Spinal cord (tissue), 10 donors: ENCODE measurements around the gene TDG. TPM values are rescaled to one million over a fixed set of nuclear protein-coding genes. Genes with fewer than 3 reads are reported as not detected.
"Not testable (repeated sequence)": the region's sequence is repeated elsewhere in the genome, so short reads cannot be mapped to it uniquely, and the experiment has no call there.

Source experiments
- DNase-seq, 6 donors: peaks; one replicate each; pipeline versions ENCODE4 v3.0.0 to v3.0.0-alpha.2; 2013 to 2015; ENCODE audit warnings: low spot score in 6 of 6, low read depth in 4 of 6
- H3K27ac ChIP-seq: one replicate; pipeline ENCODE4 v1.5.1; 2013; ENCODE audit warnings: low read depth, low read length, control low read depth
- H3K27me3 ChIP-seq: one replicate; pipeline ENCODE4 v1.6.1; 2013; ENCODE audit warnings: low read length; ENCODE audit not compliant: control insufficient read depth, insufficient read depth
- H3K36me3 ChIP-seq: one replicate; pipeline ENCODE4 v1.6.1; 2013; ENCODE audit warnings: low read length; ENCODE audit not compliant: control insufficient read depth, insufficient read depth
- H3K4me1 ChIP-seq: one replicate; pipeline ENCODE4 v1.6.1; 2013; ENCODE audit warnings: low read length; ENCODE audit not compliant: control insufficient read depth, insufficient read depth
- H3K4me3 ChIP-seq: one replicate; pipeline ENCODE4 v1.5.1; 2013; ENCODE audit warnings: low read depth, low read length, control low read depth
- H3K9me3 ChIP-seq: one replicate; pipeline ENCODE4 v1.6.1; 2013; ENCODE audit warnings: low read length; ENCODE audit not compliant: control insufficient read depth, insufficient read depth
- WGBS: methylation state at CpG from one replicate; pipeline ENCODE4 v1.1.5; 2013; ENCODE audit warnings: missing lambda C conversion rate; ENCODE audit not compliant: insufficient coverage; 5-methylcytosine and 5-hydroxymethylcytosine counted together
- polyA plus RNA-seq, 2 donors: library from polyadenylated mRNA; unstranded; fragments of 120-200 nt; gene quantifications; one replicate each; pipeline ENCODE4 v1.2.1, GENCODE V29; 2013; ENCODE audit not compliant: insufficient read length in 2 of 2
- total RNA-seq, 2 donors: library from RNA; depleted of rRNA in 1 of 2; stranded (reverse); fragments of 120-200 nt in 1 of 2; fragments of >200 nt in 1 of 2; gene quantifications; one replicate each; pipeline versions ENCODE4 v1.2.3 to v1.2.4, GENCODE V29; 2013 to 2014
- donor health status: healthy.

TDG gene
- total and polyA plus RNA-seq, 4 donors: 29.5 to 34.4 (median 30.1) TPM

GRCh38 chr12:104030596-104030995, 64.9 kb downstream of the TDG start:
- no CpG with 5 or more reads among the region's 27 CpGs for WGBS

GRCh38 chr12:104036143-104036542, 70.5 kb downstream of the TDG start:
- H3K36me3 ChIP-seq, DNase-seq, H3K4me1 ChIP-seq, H3K9me3 ChIP-seq, H3K27me3 ChIP-seq, H3K4me3 ChIP-seq, H3K27ac ChIP-seq: not testable (repeated sequence)
- no CpG with 5 or more reads among the region's 2 CpGs for WGBS

More at GRCh38 chr12:104030596-104030995, 64.9 kb downstream of the TDG start:
- H3K4me3 ChIP-seq, H3K4me1 ChIP-seq, H3K27me3 ChIP-seq, H3K9me3 ChIP-seq, H3K27ac ChIP-seq, DNase-seq, H3K36me3 ChIP-seq: not testable (repeated sequence)

Other genes with a start within 250 kb of the TDG start
- 10 to 100 TPM; 13.9 to 23.2 TPM for gene NT5DC3, start 124.6 kb upstream of the TDG start, total RNA-seq
- 10 to 100 TPM; 17.4 to 19.7 TPM for gene NT5DC3, start 124.6 kb upstream of the TDG start, polyA plus RNA-seq
- gene HSP90B1, start 35.5 kb upstream of the TDG start, total RNA-seq: 100 to 1,000 TPM; 374 to 594 TPM
- gene HSP90B1, start 35.5 kb upstream of the TDG start, polyA plus RNA-seq: 100 to 1,000 TPM; 418 to 448 TPM
- gene GLT8D2, start 84.3 kb downstream of the TDG start, total RNA-seq: 10 to 100 TPM; 49.0 to 86.8 TPM
- 10 to 100 TPM; 14.2 to 25.1 TPM for gene GLT8D2, start 84.3 kb downstream of the TDG start, polyA plus RNA-seq
- 10 to 100 TPM; 36.1 to 50.7 TPM for gene HCFC2, start 98.7 kb downstream of the TDG start, total RNA-seq
- 10 to 100 TPM; 19.1 to 22.6 TPM for gene HCFC2, start 98.7 kb downstream of the TDG start, polyA plus RNA-seq
- gene NFYB, start 172.3 kb downstream of the TDG start, total RNA-seq: 10 to 100 TPM; 28.2 to 42.2 TPM
- 10 to 100 TPM; 61.3 to 74.7 TPM for gene NFYB, start 172.3 kb downstream of the TDG start, polyA plus RNA-seq
- gene TXNRD1, start 249.9 kb downstream of the TDG start, total RNA-seq: 10 to 100 TPM; 76.8 to 81.6 TPM
- gene TXNRD1, start 249.9 kb downstream of the TDG start, polyA plus RNA-seq: 10 to 100 TPM; 48.3 to 54.0 TPM